CD4-positive, alpha-beta T cell (primary cell): ENCODE measurements around the gene PUS3. TPM values are rescaled to one million over a fixed set of nuclear protein-coding genes. Genes with fewer than 3 reads are reported as not detected.

Experiments
- ATAC-seq: fragments of 200-7000 bp; cut with Tn5 transposase; one replicate; pipeline ENCODE4 v1.10.0; 2022; ENCODE audit warnings: mild to moderate bottlenecking; ENCODE audit not compliant: poor library complexity
- CTCF ChIA-PET: fragments of 350-600 bp; sonication (Branson Sonifier 250); formaldehyde crosslinking; loops from one replicate; lab custom pipeline; 2021; ENCODE audit warnings: antibody characterized with exemption, inconsistent platforms; lab: Charles Lee
- POLR2A ChIA-PET: fragments of 350-600 bp; sonication (Branson Sonifier 250); formaldehyde crosslinking; loops from one replicate; lab custom pipeline; 2021; ENCODE audit warnings: antibody characterized with exemption, inconsistent platforms; lab: Charles Lee
- DNase-seq, 14 experiments: peaks; one replicate each; pipeline ENCODE4 v3.0.0-alpha.2; 2013 to 2020; ENCODE audit warnings: mixed read lengths in 2 of 14
- H3K27ac ChIP-seq, 2 donors: one replicate each; pipeline versions ENCODE4 v1.5.1 to v1.7.0; 2013; ENCODE audit warnings: low read length in 2 of 2, low read depth in 1 of 2, mild to moderate bottlenecking in 1 of 2
- H3K27me3 ChIP-seq, 2 experiments: 1 replicate in 1 of 2; 2 replicates in 1 of 2; pipeline versions ENCODE4 v1.6.1 to v1.7.0; 2013; ENCODE audit warnings: low read length in 2 of 2, control low read depth in 1 of 2, mild to moderate bottlenecking in 1 of 2, moderate library complexity in 1 of 2; ENCODE audit not compliant: insufficient read depth in 2 of 2, control insufficient read depth in 1 of 2
- H3K36me3 ChIP-seq: one replicate; pipeline ENCODE4 v1.6.1; 2013; ENCODE audit warnings: low read length, control low read depth; ENCODE audit not compliant: insufficient read depth
- H3K4me1 ChIP-seq: one replicate; pipeline ENCODE4 v1.6.1; 2013; ENCODE audit warnings: low read length, control low read depth; ENCODE audit not compliant: insufficient read depth
- H3K4me3 ChIP-seq: one replicate; pipeline ENCODE4 v1.5.1; 2013; ENCODE audit warnings: mild to moderate bottlenecking, low read length, moderate library complexity
- H3K9me3 ChIP-seq, 2 experiments: 1 replicate in 1 of 2; 2 replicates in 1 of 2; pipeline versions ENCODE4 v1.6.1 to v1.7.0; 2013; ENCODE audit warnings: low read length in 2 of 2, mild to moderate bottlenecking in 2 of 2, control low read depth in 1 of 2, moderate library complexity in 1 of 2; ENCODE audit not compliant: control insufficient read depth in 1 of 2, insufficient read depth in 1 of 2
- H3K27ac Mint-ChIP-seq: one replicate; pipeline ENCODE4 v1.8.0; 2020; ENCODE audit warnings: mixed read lengths
- H3K27me3 Mint-ChIP-seq: one replicate; pipeline ENCODE4 v1.8.0; 2021; ENCODE audit warnings: mixed read lengths
- H3K36me3 Mint-ChIP-seq: one replicate; pipeline ENCODE4 v1.8.0; 2021; ENCODE audit warnings: low read depth, mixed read lengths
- H3K4me1 Mint-ChIP-seq: one replicate; pipeline ENCODE4 v1.8.0; 2021; ENCODE audit warnings: low read depth, mixed read lengths
- H3K4me3 Mint-ChIP-seq: one replicate; pipeline ENCODE4 v1.8.0; 2020; ENCODE audit warnings: mild to moderate bottlenecking, mixed read lengths
- H3K9me3 Mint-ChIP-seq: one replicate; pipeline ENCODE4 v1.8.0; 2020; ENCODE audit warnings: mixed read lengths
- CTCF ChIP-seq: fragments of 200-600 bp; IDR thresholded peaks from one replicate; pipeline ENCODE4 v1.8.0; 2022; ENCODE audit warnings: antibody characterized with exemption, mild to moderate bottlenecking
- intact Hi-C, 2 experiments: fragments of 100-400 bp; cut with DNase I in 1 of 2; cut with micrococcal nuclease in 1 of 2; formaldehyde crosslinking; loops; one replicate each; pipeline versions ENCODE4 v1.15.1 to v1.9.0; 2023 to 2025; cut with DNase I, micrococcal nuclease
- total RNA-seq, 174 experiments: library from RNA in 2 of 174; stranded (reverse) in 2 of 174; gene quantifications; one replicate each; pipeline ENCODE4 v1.2.3 and lab custom pipeline; 2021 to 2026

Gene PUS3
- total RNA-seq, 2 experiments from 2014 or later = 6.0 to 7.3 TPM

- Histone ChIP-seq H3K36me3 (no peaks in the 10 kb centered on the region), H3K4me1 (no peaks in the 10 kb centered on the region), H3K27me3 (peaks cover 0 to 5% of the 10 kb centered on the region in 2 experiments), H3K4me3 (no peak overlapping the region), H3K9me3 (peaks cover 19 to 24% of the 10 kb centered on the region in 2 experiments), H3K27ac (no peak overlapping the region)
- CTCF ChIA-PET = no interaction called here
- POLR2A ChIA-PET = no interaction called here
- DNase-seq = no peak
- H3K27ac Mint-ChIP-seq = no peak overlapping the region
- no peak overlapping the region for H3K4me3 Mint-ChIP-seq
- TF ChIP-seq CTCF = no peak
- no peaks in the 10 kb centered on the region for H3K4me1 Mint-ChIP-seq
- intact Hi-C loops = no loop called here
- H3K36me3 Mint-ChIP-seq = peaks cover 11% of the 10 kb centered on the region
- no peak for ATAC-seq
- H3K27me3 Mint-ChIP-seq = peaks cover 10% of the 10 kb centered on the region
- peaks cover 19% of the 10 kb centered on the region for H3K9me3 Mint-ChIP-seq
Observed at GRCh38 chr11:125846188-125846587, 56.8 kb downstream of the PUS3 start.

Other genes with a start within 250 kb of the PUS3 start
- not detected for gene ACRV1, start 222.4 kb downstream of the PUS3 start, total RNA-seq
- not detected for gene PATE1, start 156.9 kb downstream of the PUS3 start, total RNA-seq
- not detected for gene PATE2, start 124.4 kb downstream of the PUS3 start, total RNA-seq
- gene PATE3, start 115.1 kb downstream of the PUS3 start, total RNA-seq = not detected
- not detected for gene PATE4, start 69.9 kb downstream of the PUS3 start, total RNA-seq
- gene HYLS1, start 15.5 kb downstream of the PUS3 start, total RNA-seq = 1 to 10 TPM; 1.2 to 1.3 TPM
- not detected for gene DDX25, start 1.3 kb upstream of the PUS3 start, total RNA-seq
- gene VSIG10L2, start 42.8 kb upstream of the PUS3 start, total RNA-seq = not detected
- 1 to 10 TPM; 1.9 to 2.7 TPM for gene CDON, start 159.7 kb upstream of the PUS3 start, total RNA-seq